GM19193 (cell line): ENCODE measurements around the gene UVRAG.

Experiments
- POLR2A ChIP-seq: IDR thresholded peaks from 4 replicates; pipeline ENCODE4 v1.6.1; 2011; ENCODE audit not compliant: insufficient read depth, insufficient read length; ENCODE audit errors: extremely low read depth

UVRAG gene

GRCh38 chr11:75845324-75845723, 30.3 kb downstream of the UVRAG start:
- TF ChIP-seq POLR2A: no peak

DNA sequence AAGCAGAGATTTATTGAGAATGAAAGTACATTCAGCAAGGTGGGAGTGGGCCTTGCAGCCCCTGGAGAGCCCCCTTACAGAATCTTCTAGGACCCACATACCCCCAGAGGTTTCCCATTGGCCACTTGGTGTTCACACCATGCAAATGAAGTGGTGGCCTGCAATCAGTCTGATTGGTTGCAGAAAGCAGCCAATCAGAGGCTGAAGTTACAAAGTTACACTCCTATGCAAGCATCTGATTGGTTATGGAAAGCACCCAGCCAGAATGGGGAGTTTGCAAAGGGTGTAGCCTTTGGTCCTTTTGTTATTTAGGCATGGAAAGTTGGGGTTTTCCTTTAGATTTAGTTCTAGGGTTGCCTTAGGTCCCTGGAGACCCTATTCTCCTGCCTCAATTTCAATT, 34.9 kb downstream of the UVRAG start:
- TF ChIP-seq POLR2A: no peak

- no peak for TF ChIP-seq POLR2A
Measured at GRCh38 chr11:75850787-75851186, 35.8 kb downstream of the UVRAG start.

DNA sequence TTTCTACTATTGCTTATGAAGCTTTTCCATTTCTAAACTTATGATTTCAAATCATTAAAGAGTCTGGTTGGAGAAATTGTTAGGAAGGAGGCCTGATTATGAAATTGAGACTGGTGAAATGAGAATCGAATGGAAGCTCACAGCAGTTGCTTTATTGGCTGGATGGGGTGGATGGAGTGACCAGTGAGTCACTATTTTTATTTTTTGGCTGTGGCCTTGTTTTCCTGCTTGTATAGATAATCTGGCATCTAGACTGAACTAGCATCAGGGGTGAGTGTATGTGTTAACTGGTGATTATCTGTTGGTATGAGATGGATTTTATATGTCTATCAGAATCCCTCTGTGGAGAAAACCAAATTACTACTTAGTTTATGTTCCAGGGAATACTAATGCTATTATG, 36.2 kb downstream of the UVRAG start:
- no peak for TF ChIP-seq POLR2A

- TF ChIP-seq POLR2A: no peak
Measured at GRCh38 chr11:75852406-75853017, 37.5 kb downstream of the UVRAG start.

GRCh38 chr11:75853971-75854370, 39.0 kb downstream of the UVRAG start:
- no peak for TF ChIP-seq POLR2A

DNA sequence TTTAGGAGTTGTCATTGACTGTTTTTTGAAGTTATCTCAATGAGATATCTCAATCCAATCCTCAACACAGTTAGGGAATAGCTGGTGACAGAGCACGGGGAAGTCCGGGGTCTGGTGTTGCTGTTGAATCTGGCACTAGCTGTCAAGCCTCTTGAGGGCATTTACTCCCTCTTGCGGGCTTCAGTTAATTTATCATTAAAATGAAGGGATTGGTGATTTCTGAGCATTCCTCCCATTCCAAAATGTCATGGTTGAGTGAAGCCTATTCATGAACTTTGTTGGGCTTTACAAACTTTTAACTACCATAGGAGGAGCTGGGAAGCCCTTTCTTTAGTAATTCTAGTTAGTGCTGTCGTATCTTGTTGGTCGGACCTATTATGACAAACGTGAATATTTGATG, 40.2 kb downstream of the UVRAG start:
- TF ChIP-seq POLR2A: no peak

- no peak for TF ChIP-seq POLR2A
Measured at GRCh38 chr11:75856912-75857311, 41.9 kb downstream of the UVRAG start.

DNA sequence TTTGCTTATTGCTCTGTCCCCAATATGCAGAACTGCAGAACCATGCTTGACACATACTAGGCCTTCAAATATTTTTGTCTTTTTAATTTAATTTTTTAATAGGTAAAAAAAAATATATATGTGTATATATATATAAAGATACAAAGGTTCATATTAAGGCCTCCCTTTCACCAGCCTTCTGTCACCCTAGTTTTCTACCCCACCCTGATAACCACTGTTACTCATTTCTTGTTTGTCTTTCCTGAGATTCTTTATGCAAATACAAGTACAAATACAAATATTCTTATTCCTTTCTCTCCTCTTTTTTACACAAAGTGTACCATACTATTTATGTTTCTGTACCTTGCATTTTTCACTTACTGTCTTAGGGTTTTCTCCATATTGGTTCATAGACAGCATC, 43.0 kb downstream of the UVRAG start:
- no peak for TF ChIP-seq POLR2A

GRCh38 chr11:75858613-75859012, 43.6 kb downstream of the UVRAG start:
- TF ChIP-seq POLR2A: no peak

DNA sequence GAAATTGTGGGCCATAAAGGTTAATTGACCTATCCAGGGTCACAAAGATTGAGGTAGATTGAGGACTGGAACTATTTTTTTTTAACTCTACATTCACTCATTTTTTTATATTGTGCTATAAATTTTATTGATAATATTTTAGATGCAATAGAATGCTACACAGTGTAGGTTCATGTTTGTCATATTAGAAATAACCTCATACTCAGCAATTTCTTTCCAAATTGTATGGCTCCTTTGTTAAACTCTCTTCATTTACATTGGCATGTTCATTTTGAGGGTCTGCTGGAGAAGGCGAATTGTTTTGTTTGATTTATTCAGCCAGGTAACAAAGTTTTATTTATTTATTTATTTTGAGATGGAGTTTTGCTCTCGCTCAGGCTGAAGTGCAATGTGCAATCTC, 44.6 kb downstream of the UVRAG start:
- no peak for TF ChIP-seq POLR2A

DNA sequence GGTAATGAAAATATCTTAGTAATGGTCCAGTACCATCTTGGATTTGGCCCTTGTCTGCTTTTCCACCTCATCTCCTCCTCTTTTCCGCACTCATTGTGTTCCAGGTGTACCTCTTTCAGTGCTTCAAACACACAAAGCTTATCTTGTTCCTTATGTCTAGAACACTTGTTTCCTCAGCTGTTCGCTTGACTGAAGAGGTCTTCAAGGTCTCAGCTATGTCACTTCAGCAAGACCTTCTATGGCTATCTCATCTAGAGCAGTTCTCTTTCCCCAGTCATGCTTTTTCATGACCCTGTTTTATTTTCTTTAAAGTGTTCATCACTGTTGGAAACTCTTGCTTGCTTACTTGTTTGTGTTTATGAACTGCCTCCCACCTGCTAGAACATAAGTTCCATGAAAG, 47.4 kb downstream of the UVRAG start:
- TF ChIP-seq POLR2A: no peak

DNA sequence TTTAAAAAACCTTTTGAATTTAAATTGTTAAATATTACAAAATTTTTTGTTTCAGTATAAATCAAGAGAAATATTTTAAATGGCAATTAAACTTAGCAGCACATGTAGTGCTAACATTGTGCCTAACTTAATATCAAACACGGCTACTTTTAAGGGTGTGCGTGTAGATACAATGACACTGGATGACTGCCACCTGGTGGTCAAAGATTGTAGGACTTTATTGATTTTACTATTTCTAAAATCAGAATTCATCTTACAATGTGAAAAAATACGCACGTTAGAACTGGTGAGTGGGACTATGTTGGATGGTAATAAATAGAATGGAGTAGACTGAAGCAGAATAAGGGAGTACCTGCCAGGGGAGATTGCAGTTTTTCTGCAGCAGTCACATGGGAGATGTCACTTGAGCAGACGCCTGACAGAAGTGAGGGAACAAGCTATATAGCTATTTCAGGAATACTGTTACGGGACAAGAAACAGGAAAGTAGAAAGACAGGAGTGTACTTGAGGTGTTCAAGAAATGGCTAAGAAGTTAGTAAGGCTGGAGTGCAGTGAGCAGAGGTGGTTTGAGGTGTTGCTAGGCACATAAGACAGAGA, 52.9 kb downstream of the UVRAG start:
- TF ChIP-seq POLR2A: no peak

DNA sequence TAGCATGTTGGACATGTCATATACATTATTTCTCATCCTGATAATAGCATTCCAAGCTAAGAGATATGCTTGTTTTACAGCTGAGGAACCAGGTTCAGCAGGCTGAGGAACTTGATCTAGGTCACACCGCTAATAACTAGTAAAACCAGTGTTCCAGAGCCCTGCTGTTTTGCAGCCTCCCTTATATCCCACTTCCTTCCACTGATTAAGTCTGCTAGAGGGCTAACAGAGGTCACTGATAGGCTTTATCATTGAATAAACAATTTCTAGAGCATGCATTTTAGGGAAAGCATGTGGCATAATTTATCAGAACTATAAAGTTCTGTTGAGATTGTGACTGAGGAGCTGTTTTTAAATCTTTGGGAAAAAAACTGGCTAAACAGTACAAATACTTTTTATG, 54.0 kb downstream of the UVRAG start:
- TF ChIP-seq POLR2A: no peak

DNA sequence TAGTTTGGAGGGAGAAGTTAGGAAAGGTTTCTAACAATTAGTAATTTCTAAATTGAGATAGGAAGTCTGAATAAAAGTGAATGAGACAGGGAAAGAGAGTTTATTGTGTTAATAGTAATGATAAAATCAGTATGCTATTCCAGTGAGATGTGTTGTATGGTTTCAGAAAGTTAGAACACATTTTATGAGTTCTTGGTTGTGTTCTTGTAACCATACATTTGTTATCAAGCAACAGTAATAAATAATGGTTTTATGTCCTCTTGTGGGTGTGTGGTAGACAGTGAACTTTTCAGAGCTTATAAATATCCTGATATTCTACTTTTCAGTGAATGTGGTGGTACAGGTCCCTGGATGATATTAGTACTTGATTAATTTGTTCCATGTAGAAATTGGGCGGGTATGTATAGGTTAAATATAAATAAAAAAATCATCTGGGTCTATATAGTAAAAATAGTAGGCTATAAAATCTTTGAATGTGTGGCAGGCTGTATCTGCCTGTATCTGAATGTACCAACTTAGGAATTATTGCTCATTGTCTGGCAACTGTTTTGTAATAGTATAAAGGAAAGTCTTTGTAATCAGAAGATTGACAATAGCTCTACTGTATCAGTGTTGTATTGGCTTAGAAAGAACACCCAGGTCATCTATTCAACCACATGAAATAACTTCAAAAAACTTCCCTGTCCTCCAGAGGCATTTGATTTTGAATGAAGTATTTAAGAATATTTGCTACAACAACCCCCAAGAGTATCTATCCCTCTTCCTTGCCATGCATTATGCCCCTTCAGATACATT, 54.8 kb downstream of the UVRAG start:
- no peak for TF ChIP-seq POLR2A

GRCh38 chr11:75872887-75873416, 57.9 kb downstream of the UVRAG start:
- TF ChIP-seq POLR2A: no peak
